ENCODE results near the gene SLC7A8. TPM values are rescaled to one million over a fixed set of nuclear protein-coding genes. Genes with fewer than 3 reads are reported as not detected.

SLC7A8 gene
- polyA plus RNA-seq, 10 donors = 3.5 to 15.3 (median 4.0) TPM

GRCh38 chr14:23162005-23162404 is 21.5 kb downstream of the SLC7A8 start:
- no peak for DNase-seq

- DNase-seq = peak; percentile 33 to 74 (median 66)
Observed at GRCh38 chr14:23160924-23161522, 22.4 kb downstream of the SLC7A8 start.

GRCh38 chr14:23159532-23159931 is 23.9 kb downstream of the SLC7A8 start:
- DNase-seq = no peak

- no peak for DNase-seq
Observed at GRCh38 chr14:23158779-23159178, 24.7 kb downstream of the SLC7A8 start.

GRCh38 chr14:23154964-23155587 is 28.4 kb downstream of the SLC7A8 start:
- peak; percentile 77 to 88 (median 84) for DNase-seq

GRCh38 chr14:23153851-23154796 is 29.3 kb downstream of the SLC7A8 start:
- DNase-seq = peak; percentile 81 to 90 (median 84)

- no peak for DNase-seq
Observed at GRCh38 chr14:23151342-23151741, 32.1 kb downstream of the SLC7A8 start.

GRCh38 chr14:23149745-23150144 is 33.7 kb downstream of the SLC7A8 start:
- DNase-seq = no peak

- DNase-seq = no peak
Observed at GRCh38 chr14:23148591-23149249, 34.7 kb downstream of the SLC7A8 start.

- DNase-seq = no peak
Observed at GRCh38 chr14:23147676-23148075, 35.8 kb downstream of the SLC7A8 start.

- no peak for DNase-seq
Observed at GRCh38 chr14:23146980-23147379, 36.5 kb downstream of the SLC7A8 start.

- DNase-seq = no peak
Observed at GRCh38 chr14:23146351-23146910, 37.0 kb downstream of the SLC7A8 start.

GRCh38 chr14:23145794-23146350 is 37.6 kb downstream of the SLC7A8 start:
- no peak for DNase-seq

- no peak for DNase-seq
Observed at GRCh38 chr14:23143911-23144310, 39.5 kb downstream of the SLC7A8 start.

GRCh38 chr14:23142826-23143225 is 40.6 kb downstream of the SLC7A8 start:
- no peak for DNase-seq

- DNase-seq = peak in 2 of 3 donors; percentile 42 to 61
Observed at GRCh38 chr14:23141706-23142444, 41.6 kb downstream of the SLC7A8 start.

GRCh38 chr14:23140371-23140770 is 43.1 kb downstream of the SLC7A8 start:
- no peak for DNase-seq

- DNase-seq = no peak
Observed at GRCh38 chr14:23139874-23140273, 43.6 kb downstream of the SLC7A8 start.

GRCh38 chr14:23137813-23138535 is 45.5 kb downstream of the SLC7A8 start:
- DNase-seq = no peak
